Psoas muscle (tissue), 8 donors: ENCODE measurements around the gene NUP93. TPM values are rescaled to one million over a fixed set of nuclear protein-coding genes. Genes with fewer than 3 reads are reported as not detected.
A peak's percentile ranks its signal among the peaks of the same experiment; 100 is the strongest.

Experiments used
- ATAC-seq, 4 donors: fragments of 200-7000 bp; cut with Tn5 transposase; one replicate each; pipeline ENCODE4 v1.9.1; 2020; ENCODE audit warnings: moderate library complexity in 3 of 4, mild to moderate bottlenecking in 2 of 4
- DNase-seq, 2 donors: peaks; one replicate each; pipeline ENCODE4 v3.0.0-alpha.2; 2020
- H3K27ac ChIP-seq: fragments of 200-600 bp; one replicate; pipeline ENCODE4 v1.8.0; 2022
- H3K27me3 ChIP-seq, 3 donors: fragments of 200-600 bp in 1 of 3; one replicate each; pipeline versions ENCODE4 v1.6.1 to v1.8.0; 2013 to 2022; ENCODE audit warnings: low read length in 2 of 3, mild to moderate bottlenecking in 2 of 3, moderate library complexity in 1 of 3; ENCODE audit not compliant: insufficient read depth in 3 of 3
- H3K36me3 ChIP-seq, 2 donors: fragments of 200-600 bp in 1 of 2; one replicate each; pipeline versions ENCODE4 v1.6.1 to v1.8.0; 2013 to 2022; ENCODE audit warnings: low read depth in 1 of 2, mild to moderate bottlenecking in 1 of 2, moderate library complexity in 1 of 2; ENCODE audit not compliant: insufficient read depth in 1 of 2
- H3K4me1 ChIP-seq: fragments of 200-600 bp; one replicate; pipeline ENCODE4 v1.8.0; 2022
- H3K4me3 ChIP-seq: fragments of 200-600 bp; one replicate; pipeline ENCODE4 v1.8.0; 2022; ENCODE audit warnings: mild to moderate bottlenecking
- H3K9me3 ChIP-seq: fragments of 200-600 bp; one replicate; pipeline ENCODE4 v1.8.0; 2022
- CTCF ChIP-seq: fragments of 200-600 bp; IDR thresholded peaks from one replicate; pipeline ENCODE4 v1.8.0; 2022; ENCODE audit warnings: antibody characterized with exemption
- WGBS, 3 donors: extraction: QIAGEN DNeasy Blood & Tissue Kit; methylation state at CpG; one replicate each; pipeline versions ENCODE4 v1.1.6 to v1.1.7; 2013; 5-methylcytosine and 5-hydroxymethylcytosine counted together
- intact Hi-C, 2 donors: fragments of 100-400 bp; cut with DNase I; formaldehyde crosslinking; loops; one replicate each; pipeline versions ENCODE4 v1.11.0 to v1.14.2; 2022
- polyA plus RNA-seq, 3 donors: library from polyadenylated mRNA; stranded (reverse); fragments of 200-250 nt; gene quantifications; one replicate each; pipeline ENCODE4 v1.2.3, GENCODE V29; 2013
- total RNA-seq, 4 donors: library from RNA; stranded (reverse); fragmentation: NEBNext Ultra II Directional in 2 of 4; extraction: Animal tissue kit (Norgen Biotek cat#: 25700) in 2 of 4; gene quantifications; one replicate each; pipeline versions ENCODE4 v1.2.1 to v1.2.4, GENCODE V29; 2021 to 2023
- donor health status: healthy with polysubstance abuse.
- donor health status: DM: no; HTN: no; CAD: no; lungs with moderate emphysema.
- donor health status: Bipolar disorder and iron deficiency.
- donor health status: healthy.
- donor health status: DM: yes; HTN: yes; CAD: no.
- donor health status: DM: no; HTN: no; CAD: no.
- donor health status: DM: no; HTN: no; CAD: no.
- donor health status: DM: yes; HTN: yes; CAD: no.

The NUP93 gene
- total and polyA plus RNA-seq, 7 donors: 16.5 to 44.3 (median 25.5) TPM

GRCh38 chr16:56848029-56848936 is 118.4 kb downstream of the NUP93 start:
- TF ChIP-seq CTCF: no peak
- ATAC-seq: peak; percentile 76 to 85 (median 80)
- DNase-seq: peak; percentile 35 to 61
- no peaks in the 10 kb centered on the region for H3K27me3 ChIP-seq
- no peak overlapping the region for H3K27ac ChIP-seq
- intact Hi-C loops: no loop called here
- 58 to 72% (median 63%) methylated on average over 11 of the region's 11 CpGs for WGBS, 3 donors
- peaks cover 0 to 25% of the 10 kb centered on the region in 2 donors for H3K36me3 ChIP-seq
- H3K9me3 ChIP-seq: no peaks in the 10 kb centered on the region
- H3K4me1 ChIP-seq: peaks cover 8% of the 10 kb centered on the region
- no peak overlapping the region for H3K4me3 ChIP-seq

DNA sequence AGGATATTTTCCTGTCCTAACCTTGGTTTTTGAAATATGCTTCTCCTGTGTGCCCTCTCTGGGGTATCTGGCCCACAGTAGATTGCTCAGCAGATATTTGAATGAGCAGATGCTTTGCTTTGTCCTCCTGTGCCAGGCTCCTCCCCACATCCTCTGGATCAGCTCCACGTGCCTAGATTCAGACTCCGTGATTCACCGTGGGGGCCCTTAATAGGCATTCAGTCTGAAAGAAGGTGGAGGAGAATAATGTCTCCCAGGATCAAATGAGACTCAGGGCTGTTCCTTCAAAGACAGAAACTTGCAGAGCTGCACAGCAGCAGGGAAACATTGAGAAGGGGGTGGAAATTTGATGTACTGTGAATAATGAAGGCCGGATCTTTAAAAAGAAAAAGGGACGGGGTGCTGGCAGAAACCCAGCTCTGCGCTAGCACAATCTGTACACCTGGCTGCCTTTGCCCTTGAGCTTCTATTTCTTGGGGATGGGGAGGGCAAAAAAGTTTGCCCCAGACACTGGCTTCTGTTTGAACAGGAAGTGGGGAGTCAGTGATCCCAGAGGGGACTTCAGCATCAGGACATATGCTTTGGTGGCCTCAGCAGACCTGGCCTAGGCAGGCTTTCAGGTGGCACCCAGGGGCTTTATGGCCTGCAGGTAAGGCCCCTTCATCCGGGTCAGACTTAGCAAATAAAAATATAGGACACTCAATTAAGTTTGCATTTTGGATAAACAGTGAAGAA is 119.2 kb downstream of the NUP93 start:
- Histone ChIP-seq H3K27me3 (no peaks in the 10 kb centered on the region), H3K27ac (no peak overlapping the region), H3K4me3 (no peak overlapping the region), H3K4me1 (peaks cover 8% of the 10 kb centered on the region), H3K9me3 (no peaks in the 10 kb centered on the region), H3K36me3 (peaks cover 0 to 17% of the 10 kb centered on the region in 2 donors)
- WGBS, 3 donors: 38 to 50% (median 44%) methylated on average over 7 of the region's 7 CpGs
- DNase-seq (no peak), ATAC-seq (peak; percentile 14 to 64 (median 61))
- intact Hi-C loops: no loop called here
- no peak for TF ChIP-seq CTCF

- no peak overlapping the region for H3K27ac ChIP-seq
- no peaks in the 10 kb centered on the region for H3K27me3 ChIP-seq
- H3K4me3 ChIP-seq: no peak overlapping the region
- H3K36me3 ChIP-seq: peaks cover 0 to 8% of the 10 kb centered on the region in 2 donors
- H3K4me1 ChIP-seq: peaks cover 8% of the 10 kb centered on the region
- WGBS, 3 donors: 91 to 92% (median 91%) methylated on average over 11 of the region's 11 CpGs
- TF ChIP-seq CTCF: no peak
- no peaks in the 10 kb centered on the region for H3K9me3 ChIP-seq
- ATAC-seq (no peak), DNase-seq (no peak)
- intact Hi-C loops: no loop called here
Observed at GRCh38 chr16:56849690-56850680, 120.1 kb downstream of the NUP93 start.

GRCh38 chr16:56851671-56852400 is 121.9 kb downstream of the NUP93 start:
- DNase-seq: no peak
- no peaks in the 10 kb centered on the region for H3K36me3 ChIP-seq

More at GRCh38 chr16:56851671-56852400, 121.9 kb downstream of the NUP93 start:
- Histone ChIP-seq H3K9me3 (no peaks in the 10 kb centered on the region), H3K4me1 (peaks cover 8% of the 10 kb centered on the region), H3K4me3 (no peak overlapping the region), H3K27me3 (no peaks in the 10 kb centered on the region), H3K27ac (no peak overlapping the region)
- no peak for ATAC-seq
- intact Hi-C loops: no loop called here
- WGBS, 3 donors: 65 to 70% (median 69%) methylated on average over 8 of the region's 8 CpGs
- no peak for TF ChIP-seq CTCF
